GM18520 (cell line): ENCODE measurements around the gene NPTXR.

ENCODE experiments used
- ATAC-seq: cut with Tn5 transposase; IDR thresholded peaks from one replicate; pipeline ENCODE4 v1.9.1; 2021; ENCODE audit not compliant: unreplicated experiment

The NPTXR gene

GRCh38 chr22:38853196-38853651, 9.4 kb upstream of the NPTXR start:
- ATAC-seq = no peak

GRCh38 chr22:38852522-38852921, 8.7 kb upstream of the NPTXR start:
- no peak for ATAC-seq

- ATAC-seq = no peak
Measured at GRCh38 chr22:38850941-38851849, 7.4 kb upstream of the NPTXR start.

- ATAC-seq = no peak
Measured at GRCh38 chr22:38850399-38850798, 6.6 kb upstream of the NPTXR start.

- no peak for ATAC-seq
Measured at GRCh38 chr22:38849811-38850210, 6.0 kb upstream of the NPTXR start.

GRCh38 chr22:38846412-38846811, 2.6 kb upstream of the NPTXR start:
- no peak for ATAC-seq

- no peak for ATAC-seq
Measured at GRCh38 chr22:38845004-38845740, 1.3 kb upstream of the NPTXR start.

- ATAC-seq = no peak
Measured at GRCh38 chr22:38844315-38845003, 631 bp upstream of the NPTXR start.

- ATAC-seq = no peak
Measured at GRCh38 chr22:38843201-38843656, 599 bp downstream of the NPTXR start.

- ATAC-seq = no peak
Measured at GRCh38 chr22:38842512-38843200, 1.2 kb downstream of the NPTXR start.

GRCh38 chr22:38841635-38842034, 2.2 kb downstream of the NPTXR start:
- no peak for ATAC-seq

- ATAC-seq = no peak
Measured at GRCh38 chr22:38841211-38841610, 2.6 kb downstream of the NPTXR start.

- no peak for ATAC-seq
Measured at GRCh38 chr22:38840129-38840528, 3.7 kb downstream of the NPTXR start.

- ATAC-seq = no peak
Measured at GRCh38 chr22:38839686-38840085, 4.1 kb downstream of the NPTXR start.

GRCh38 chr22:38837414-38837928, 6.4 kb downstream of the NPTXR start:
- ATAC-seq = no peak

- no peak for ATAC-seq
Measured at GRCh38 chr22:38835888-38836301, 7.9 kb downstream of the NPTXR start.

GRCh38 chr22:38834991-38835390, 8.8 kb downstream of the NPTXR start:
- no peak for ATAC-seq

- no peak for ATAC-seq
Measured at GRCh38 chr22:38834215-38834953, 9.4 kb downstream of the NPTXR start.

GRCh38 chr22:38833061-38833460, 10.8 kb downstream of the NPTXR start:
- no peak for ATAC-seq
